ENCODE measurements around the gene PDPK1.
"Not testable (repeated sequence)": the region's sequence is repeated elsewhere in the genome, so short reads cannot be mapped to it uniquely, and the experiment has no call there.

GRCh38 chr16:2609345-2609744 lies 71.5 kb downstream of the PDPK1 start:
- not testable (repeated sequence) for TF ChIP-seq JUND, REST (IDR thresholded peaks at IDR 0.05)
